SK-N-MC (cell line): ENCODE measurements around the gene OOSP2.

Experiments
- EZH2 ChIP-seq: fragments of 200-600 bp; sonication (generic); IDR thresholded peaks from one replicate; pipeline ENCODE4 v1.6.1; 2017; ENCODE audit warnings: antibody characterized with exemption
- FOXP2 ChIP-seq: optimal IDR thresholded peaks from 2 replicates; pipeline ENCODE3; 2011; ENCODE audit warnings: mild to moderate bottlenecking, moderate library complexity; ENCODE audit not compliant: insufficient read depth; ENCODE audit errors: extremely low read length, control extremely low read depth
- POLR2AphosphoS5 ChIP-seq: IDR thresholded peaks from 2 replicates; pipeline ENCODE4 v1.6.1; 2012; ENCODE audit warnings: mild to moderate bottlenecking, low read depth, low read length, borderline replicate concordance

DNA sequence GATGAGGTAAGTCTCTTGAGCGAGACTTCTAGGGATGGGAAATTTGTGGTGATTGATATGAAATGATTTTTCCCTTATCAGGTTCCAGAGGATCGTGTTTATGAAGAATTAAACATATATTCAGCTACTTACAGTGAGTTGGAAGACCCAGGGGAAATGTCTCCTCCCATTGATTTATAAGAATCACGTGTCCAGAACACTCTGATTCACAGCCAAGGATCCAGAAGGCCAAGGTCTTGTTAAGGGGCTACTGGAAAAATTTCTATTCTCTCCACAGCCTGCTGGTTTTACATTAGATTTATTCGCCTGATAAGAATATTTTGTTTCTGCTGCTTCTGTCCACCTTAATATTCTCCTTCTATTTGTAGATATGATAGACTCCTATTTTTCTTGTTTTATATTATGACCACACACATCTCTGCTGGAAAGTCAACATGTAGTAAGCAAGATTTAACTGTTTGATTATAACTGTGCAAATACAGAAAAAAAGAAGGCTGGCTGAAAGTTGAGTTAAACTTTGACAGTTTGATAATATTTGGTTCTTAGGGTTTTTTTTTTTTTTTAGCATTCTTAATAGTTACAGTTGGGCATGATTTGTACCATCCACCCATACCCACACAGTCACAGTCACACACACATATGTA, 55.4 kb downstream of the OOSP2 start:
- TF ChIP-seq EZH2 (no peak), POLR2AphosphoS5 (no peak), FOXP2 (no peak)
